Adrenal gland (tissue), 12 donors: ENCODE results near the gene NAIF1. TPM values are rescaled to one million over a fixed set of nuclear protein-coding genes. Genes with fewer than 3 reads are reported as not detected.

Experiments
- DNase-seq, 7 donors: peaks; one replicate each; pipeline ENCODE4 v3.0.0-alpha.2; 2019 to 2020
- H3K27ac ChIP-seq, 5 donors: fragments of 200-600 bp; sonication (generic) in 4 of 5; 1 replicate in 3 of 5; 2 replicates in 2 of 5; pipeline versions ENCODE4 v1.5.1 to v1.8.0; 2016 to 2020; ENCODE audit warnings: mild to moderate bottlenecking in 1 of 5
- H3K27me3 ChIP-seq: fragments of 200-600 bp; 2 replicates; pipeline ENCODE4 v1.8.0; 2021
- H3K36me3 ChIP-seq, 2 donors: fragments of 200-600 bp; replicated peaks in 1 of 2; 1 replicate in 1 of 2; 2 replicates in 1 of 2; pipeline versions ENCODE4 v1.5.1 to v1.8.0; 2018 to 2022
- H3K4me1 ChIP-seq, 2 donors: fragments of 200-600 bp; replicated peaks in 1 of 2; 1 replicate in 1 of 2; 2 replicates in 1 of 2; pipeline versions ENCODE4 v1.5.1 to v1.8.0; 2018 to 2021
- H3K4me3 ChIP-seq, 4 donors: fragments of 200-600 bp; sonication (generic) in 3 of 4; one replicate each; pipeline ENCODE4 v1.5.1; 2016 to 2018
- H3K9me3 ChIP-seq, 3 donors: fragments of 200-600 bp; sonication (generic) in 1 of 3; replicated peaks in 1 of 3; 1 replicate in 2 of 3; 2 replicates in 1 of 3; pipeline versions ENCODE4 v1.5.1 to v1.8.0; 2016 to 2021
- CTCF ChIP-seq, 6 experiments: fragments of 450-650 bp in 4 of 6; fragments of 200-600 bp in 2 of 6; sonication (generic) in 1 of 6; IDR thresholded peaks; 1 replicate in 5 of 6; 2 replicates in 1 of 6; pipeline versions ENCODE4 v1.5.1 to v1.8.0; 2016 to 2021; ENCODE audit warnings: antibody characterized with exemption in 6 of 6, mild to moderate bottlenecking in 2 of 6, moderate library complexity in 1 of 6
- POLR2A ChIP-seq, 2 donors: fragments of 450-650 bp; IDR thresholded peaks; one replicate each; pipeline ENCODE4 v1.6.1; 2017; ENCODE audit warnings: antibody characterized with exemption in 2 of 2, mild to moderate bottlenecking in 2 of 2, moderate library complexity in 1 of 2
- WGBS, 4 donors: extraction: QIAGEN DNeasy Blood & Tissue Kit in 2 of 4; methylation state at CpG; one replicate each; pipeline versions ENCODE4 v1.1.5 to v1.1.7; 2013 to 2017; 5-methylcytosine and 5-hydroxymethylcytosine counted together
- intact Hi-C, 2 donors: fragments of 100-400 bp; cut with DNase I; formaldehyde crosslinking; loops; one replicate each; pipeline versions ENCODE4 v1.14.1 to v1.15.0; 2022 to 2023
- polyA plus RNA-seq, 3 donors: library from polyadenylated mRNA; stranded (reverse); fragments of 200-250 nt in 2 of 3; fragments of 350-450 nt in 1 of 3; fragmentation: Illumina TruSeq in 1 of 3; extraction: RNeasy Lipid Tissue Mini Kit (QIAGEN cat#74804) in 1 of 3; gene quantifications; one replicate each; pipeline ENCODE4 v1.2.3, GENCODE V29; 2013 to 2014
- total RNA-seq, 9 donors: library from RNA; depleted of rRNA in 4 of 9; stranded (reverse); fragments of >200 nt in 4 of 9; fragments of 120-200 nt in 1 of 9; fragmentation: NEBNext Ultra II Directional in 1 of 9; extraction: Animal tissue kit (Norgen Biotek cat#: 25700) in 1 of 9; gene quantifications; one replicate each; pipeline versions ENCODE4 v1.1.0 to v1.2.4, GENCODE V29; 2013 to 2023
- donor health status: healthy with polysubstance abuse.
- donor health status: Bipolar disorder and iron deficiency.
- donor health status: DM: yes; HTN: yes; CAD: no.
- donor health status: DM: no; HTN: no; CAD: no.
- donor health status: DM: no; HTN: no; CAD: no.
- donor health status: DM: yes; HTN: yes; CAD: no.

The NAIF1 gene
- total and polyA plus RNA-seq, 12 donors = 6.6 to 20.7 (median 12.2) TPM

GRCh38 chr9:128081056-128081455, 13.9 kb upstream of the NAIF1 start:
- TF ChIP-seq POLR2A (IDR thresholded peaks at IDR 0.05) = no peak
- no peak for TF ChIP-seq CTCF (IDR thresholded peaks at IDR 0.05)
- peak overlapping the region in 4 of 5 donors; percentile 58 to 70 (median 66) for H3K27ac ChIP-seq
- H3K36me3 ChIP-seq = no peaks in the 10 kb centered on the region
- WGBS, 4 donors = 16 to 39% (median 31%) methylated on average over 3 of the region's 3 CpGs
- H3K4me3 ChIP-seq = no peak overlapping the region
- intact Hi-C loops = no loop called here
- DNase-seq = peak in 3 of 7 donors; percentile 68 to 79 (median 78)
- no peaks in the 10 kb centered on the region for H3K9me3 ChIP-seq
- peaks cover 42 to 65% of the 10 kb centered on the region in 2 donors for H3K4me1 ChIP-seq
- H3K27me3 ChIP-seq = no peaks in the 10 kb centered on the region

- no peak for TF ChIP-seq CTCF (IDR thresholded peaks at IDR 0.05)
- no peak for TF ChIP-seq POLR2A (IDR thresholded peaks at IDR 0.05)
- 89 to 95% (median 91%) methylated on average over 5 of the region's 5 CpGs for WGBS, 4 donors
- Histone ChIP-seq H3K4me1 (peaks cover 42 to 70% of the 10 kb centered on the region in 2 donors), H3K9me3 (no peaks in the 10 kb centered on the region), H3K27ac (peak overlapping the region in 3 of 5 donors; percentile 66 to 70 (median 66)), H3K36me3 (no peaks in the 10 kb centered on the region), H3K27me3 (no peaks in the 10 kb centered on the region), H3K4me3 (no peak overlapping the region)
- DNase-seq = no peak
- intact Hi-C loops = no loop called here
Observed at GRCh38 chr9:128080206-128080605, 13.1 kb upstream of the NAIF1 start.

- no peak overlapping the region for H3K4me3 ChIP-seq
- no peaks in the 10 kb centered on the region for H3K9me3 ChIP-seq
- H3K4me1 ChIP-seq = peaks cover 47 to 65% of the 10 kb centered on the region in 2 donors
- intact Hi-C loops = no loop called here
- TF ChIP-seq POLR2A (IDR thresholded peaks at IDR 0.05) (no peak), CTCF (IDR thresholded peaks at IDR 0.05) (no peak)
- H3K36me3 ChIP-seq = no peaks in the 10 kb centered on the region
- H3K27me3 ChIP-seq = no peaks in the 10 kb centered on the region
- 27 to 39% (median 34%) methylated on average over 11 of the region's 11 CpGs for whole genome bisulfite sequencing, 4 donors
- DNase-seq = peak in 5 of 7 donors; percentile 66 to 75 (median 70)
- peak overlapping the region; percentile 12 to 68 (median 59) for H3K27ac ChIP-seq
Observed at GRCh38 chr9:128078504-128079434, 11.6 kb upstream of the NAIF1 start.

- no peak for TF ChIP-seq CTCF (IDR thresholded peaks at IDR 0.05)
- TF ChIP-seq POLR2A (IDR thresholded peaks at IDR 0.05) = no peak
- DNase-seq = peak in 1 of 7 donors; percentile 52
- H3K4me1 ChIP-seq = peaks cover 52 to 71% of the 10 kb centered on the region in 2 donors
- WGBS, 4 donors = 83 to 89% (median 86%) methylated on average over 7 of the region's 7 CpGs
- H3K36me3 ChIP-seq = no peaks in the 10 kb centered on the region
- no peaks in the 10 kb centered on the region for H3K27me3 ChIP-seq
- intact Hi-C loops = no loop called here
- no peaks in the 10 kb centered on the region for H3K9me3 ChIP-seq
- no peak overlapping the region for H3K4me3 ChIP-seq
- H3K27ac ChIP-seq = peak overlapping the region; percentile 8 to 68 (median 59)
Observed at GRCh38 chr9:128077847-128078503, 10.9 kb upstream of the NAIF1 start.
